ENCODE data around the gene OCA2.

The OCA2 gene

GRCh38 chr15:27847775-27848710 is 251.1 kb downstream of the OCA2 start:
- H2AFZ ChIP-seq (ENCODE audit: low read length), result no peak overlapping the region
- H4K20me1 ChIP-seq (ENCODE audit: insufficient read depth, low read length), result no peaks in the 10 kb centered on the region
- H3K9me2 ChIP-seq (replicated peaks; ENCODE audit: insufficient read depth, low read length), result no peaks in the 10 kb centered on the region
- H3K27me3 ChIP-seq (replicated peaks; ENCODE audit: insufficient read depth, low read length), result no peaks in the 10 kb centered on the region
- no peak overlapping the region for H3K4me2 ChIP-seq (ENCODE audit: low read depth, low read length)
- H3K4me3 ChIP-seq (ENCODE audit: low read length), result no peak overlapping the region
- no peaks in the 10 kb centered on the region for H3K79me2 ChIP-seq (ENCODE audit: low read length)
- H3K9ac ChIP-seq (ENCODE audit: low read length), result no peak overlapping the region
- no peaks in the 10 kb centered on the region for H3K36me3 ChIP-seq (replicated peaks; ENCODE audit: insufficient read depth, low read length)
- H3K27ac ChIP-seq (ENCODE audit: low read length), result no peak overlapping the region
- no peaks in the 10 kb centered on the region for H3K4me1 ChIP-seq (ENCODE audit: low read length)
- H3F3A ChIP-seq (ENCODE audit: insufficient read depth, low read length), result no peaks in the 10 kb centered on the region
- TF ChIP-seq EZH2phosphoT487 (IDR thresholded peaks at IDR 0.05; ENCODE audit: low read length), result no peak
- no peak for TF ChIP-seq EZH2 (optimal IDR thresholded peaks at IDR 0.05; ENCODE audit: low read depth, low read length)
- TF ChIP-seq CTCF (IDR thresholded peaks at IDR 0.05; ENCODE audit: low read length), result no peak
- no peaks in the 10 kb centered on the region for H3K9me3 ChIP-seq (replicated peaks; ENCODE audit: insufficient read depth, low read length)
- DNase-seq, result no peak

GRCh38 chr15:27846722-27847395 is 252.3 kb downstream of the OCA2 start:
- no peak for TF ChIP-seq EZH2phosphoT487 (IDR thresholded peaks at IDR 0.05; ENCODE audit: low read length)
- H3K27me3 ChIP-seq (replicated peaks; ENCODE audit: insufficient read depth, low read length), result no peaks in the 10 kb centered on the region
- no peaks in the 10 kb centered on the region for H3K9me2 ChIP-seq (replicated peaks; ENCODE audit: insufficient read depth, low read length)
- no peak overlapping the region for H2AFZ ChIP-seq (ENCODE audit: low read length)
- no peaks in the 10 kb centered on the region for H4K20me1 ChIP-seq (ENCODE audit: insufficient read depth, low read length)
- no peak overlapping the region for H3K4me3 ChIP-seq (ENCODE audit: low read length)
- H3K9ac ChIP-seq (ENCODE audit: low read length), result no peak overlapping the region
- H3K4me1 ChIP-seq (ENCODE audit: low read length), result no peaks in the 10 kb centered on the region
- H3F3A ChIP-seq (ENCODE audit: insufficient read depth, low read length), result no peaks in the 10 kb centered on the region
- no peak for DNase-seq
- no peaks in the 10 kb centered on the region for H3K79me2 ChIP-seq (ENCODE audit: low read length)
- no peaks in the 10 kb centered on the region for H3K36me3 ChIP-seq (replicated peaks; ENCODE audit: insufficient read depth, low read length)
- no peaks in the 10 kb centered on the region for H3K9me3 ChIP-seq (replicated peaks; ENCODE audit: insufficient read depth, low read length)
- H3K4me2 ChIP-seq (ENCODE audit: low read depth, low read length), result no peak overlapping the region
- H3K27ac ChIP-seq (ENCODE audit: low read length), result no peak overlapping the region

- Histone ChIP-seq H3F3A (ENCODE audit: insufficient read depth, low read length) (no peaks in the 10 kb centered on the region), H4K20me1 (ENCODE audit: insufficient read depth, low read length) (no peaks in the 10 kb centered on the region), H2AFZ (ENCODE audit: low read length) (no peak overlapping the region), H3K27ac (ENCODE audit: low read length) (no peak overlapping the region), H3K9me2 (replicated peaks; ENCODE audit: insufficient read depth, low read length) (no peaks in the 10 kb centered on the region), H3K36me3 (replicated peaks; ENCODE audit: insufficient read depth, low read length) (no peaks in the 10 kb centered on the region), H3K9ac (ENCODE audit: low read length) (no peak overlapping the region), H3K79me2 (ENCODE audit: low read length) (no peaks in the 10 kb centered on the region), H3K9me3 (replicated peaks; ENCODE audit: insufficient read depth, low read length) (no peaks in the 10 kb centered on the region), H3K4me1 (ENCODE audit: low read length) (no peaks in the 10 kb centered on the region), H3K27me3 (replicated peaks; ENCODE audit: insufficient read depth, low read length) (no peaks in the 10 kb centered on the region), H3K4me3 (ENCODE audit: low read length) (no peak overlapping the region), H3K4me2 (ENCODE audit: low read depth, low read length) (no peak overlapping the region)
- no peak for TF ChIP-seq EZH2 (optimal IDR thresholded peaks at IDR 0.05; ENCODE audit: low read depth, low read length)
- no peak for TF ChIP-seq CTCF (IDR thresholded peaks at IDR 0.05; ENCODE audit: low read length)
- no peak for TF ChIP-seq EZH2phosphoT487 (IDR thresholded peaks at IDR 0.05; ENCODE audit: low read length)
- DNase-seq, result no peak
Observed at GRCh38 chr15:27845535-27846369, 253.4 kb downstream of the OCA2 start.
